Measurements from ENCODE around the gene IL17RB.

The IL17RB gene

DNA sequence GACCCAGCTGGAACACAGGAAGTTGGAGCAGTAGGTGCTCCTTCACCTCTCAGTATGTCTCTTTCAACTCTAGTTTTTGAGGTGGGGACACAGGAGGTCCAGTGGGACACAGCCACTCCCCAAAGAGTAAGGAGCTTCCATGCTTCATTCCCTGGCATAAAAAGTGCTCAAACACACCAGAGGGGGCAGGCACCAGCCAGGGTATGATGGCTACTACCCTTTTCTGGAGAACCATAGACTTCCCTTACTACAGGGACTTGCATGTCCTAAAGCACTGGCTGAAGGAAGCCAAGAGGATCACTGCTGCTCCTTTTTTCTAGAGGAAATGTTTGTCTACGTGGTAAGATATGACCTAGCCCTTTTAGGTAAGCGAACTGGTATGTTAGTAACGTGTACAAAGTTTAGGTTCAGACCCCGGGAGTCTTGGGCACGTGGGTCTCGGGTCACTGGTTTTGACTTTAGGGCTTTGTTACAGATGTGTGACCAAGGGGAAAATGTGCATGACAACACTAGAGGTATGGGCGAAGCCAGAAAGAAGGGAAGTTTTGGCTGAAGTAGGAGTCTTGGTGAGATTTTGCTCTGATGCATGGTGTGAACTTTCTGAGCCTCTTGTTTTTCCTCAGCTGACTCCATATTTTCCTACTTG, 11.9 kb downstream of the IL17RB start:
- DNase-seq, result no peak

GRCh38 chr3:53859178-53859577, 12.8 kb downstream of the IL17RB start:
- no peak for DNase-seq

- no peak for DNase-seq
Observed at GRCh38 chr3:53860196-53860595, 13.8 kb downstream of the IL17RB start.

- no peak for DNase-seq
Observed at GRCh38 chr3:53862241-53862640, 15.9 kb downstream of the IL17RB start.

DNA sequence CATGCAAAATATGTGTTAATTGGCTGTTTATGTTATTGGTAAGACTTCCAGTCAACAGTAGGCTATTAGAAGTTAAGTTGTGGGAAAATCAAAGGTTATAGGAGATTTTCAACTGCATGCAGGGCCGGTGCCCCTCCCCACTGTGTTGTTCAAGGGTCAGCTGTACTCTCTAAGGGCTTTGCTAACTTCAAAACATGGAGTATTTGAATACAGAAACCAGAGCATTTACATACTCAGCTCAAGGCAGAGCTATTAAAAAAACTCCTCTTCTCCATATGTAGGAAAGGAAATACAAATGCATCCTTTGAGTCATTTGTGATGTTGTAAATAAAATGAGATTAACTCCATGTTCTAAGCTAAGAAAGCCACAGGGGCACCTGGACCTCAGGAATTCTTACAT, 16.8 kb downstream of the IL17RB start:
- no peak for DNase-seq

GRCh38 chr3:53865732-53866499, 19.5 kb downstream of the IL17RB start:
- DNase-seq, result no peak

DNA sequence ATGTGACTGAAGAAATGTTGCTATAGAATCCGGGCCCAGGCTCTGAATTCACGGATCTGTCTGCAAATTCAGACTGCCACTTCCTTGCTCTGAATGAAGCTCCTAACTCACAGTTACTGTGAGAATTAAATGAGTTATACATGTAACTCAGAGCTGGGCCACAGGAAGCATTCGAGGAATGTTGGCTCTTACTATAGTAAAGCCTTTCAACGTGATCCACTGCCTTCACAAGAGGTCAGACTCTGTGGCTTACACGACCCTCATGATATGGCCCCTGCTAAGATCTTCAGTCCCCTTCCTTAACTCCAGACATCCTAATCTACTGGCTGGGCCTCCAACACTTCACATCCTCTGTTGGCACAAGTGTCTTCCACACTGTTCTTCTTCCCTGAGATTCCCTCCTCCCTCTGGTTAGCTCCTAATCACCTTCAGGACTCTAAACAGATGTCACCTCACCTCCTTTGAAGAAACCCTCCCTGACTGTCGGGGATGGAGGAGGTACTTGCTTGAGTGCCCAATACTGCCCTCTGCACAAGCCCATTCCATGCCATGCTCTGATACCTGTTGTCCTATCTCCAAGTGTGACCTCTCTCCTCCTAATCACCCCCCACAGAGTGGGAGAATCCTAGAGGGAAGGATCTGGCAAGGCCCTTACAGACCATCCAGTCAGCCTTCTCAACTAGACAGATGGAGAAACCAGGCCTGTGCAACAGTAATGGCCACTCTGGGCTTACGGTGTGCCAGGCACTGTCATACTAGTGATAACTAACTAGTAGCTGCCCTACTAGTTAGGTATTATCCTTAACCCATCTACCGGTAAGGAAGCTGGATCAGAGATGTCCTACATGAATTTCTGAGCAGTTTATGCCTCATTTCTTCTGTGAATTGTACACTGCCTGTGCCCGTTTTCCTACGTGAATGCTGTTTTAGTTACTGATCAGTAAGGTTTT, 34.3 kb downstream of the IL17RB start:
- DNase-seq, result no peak

DNA sequence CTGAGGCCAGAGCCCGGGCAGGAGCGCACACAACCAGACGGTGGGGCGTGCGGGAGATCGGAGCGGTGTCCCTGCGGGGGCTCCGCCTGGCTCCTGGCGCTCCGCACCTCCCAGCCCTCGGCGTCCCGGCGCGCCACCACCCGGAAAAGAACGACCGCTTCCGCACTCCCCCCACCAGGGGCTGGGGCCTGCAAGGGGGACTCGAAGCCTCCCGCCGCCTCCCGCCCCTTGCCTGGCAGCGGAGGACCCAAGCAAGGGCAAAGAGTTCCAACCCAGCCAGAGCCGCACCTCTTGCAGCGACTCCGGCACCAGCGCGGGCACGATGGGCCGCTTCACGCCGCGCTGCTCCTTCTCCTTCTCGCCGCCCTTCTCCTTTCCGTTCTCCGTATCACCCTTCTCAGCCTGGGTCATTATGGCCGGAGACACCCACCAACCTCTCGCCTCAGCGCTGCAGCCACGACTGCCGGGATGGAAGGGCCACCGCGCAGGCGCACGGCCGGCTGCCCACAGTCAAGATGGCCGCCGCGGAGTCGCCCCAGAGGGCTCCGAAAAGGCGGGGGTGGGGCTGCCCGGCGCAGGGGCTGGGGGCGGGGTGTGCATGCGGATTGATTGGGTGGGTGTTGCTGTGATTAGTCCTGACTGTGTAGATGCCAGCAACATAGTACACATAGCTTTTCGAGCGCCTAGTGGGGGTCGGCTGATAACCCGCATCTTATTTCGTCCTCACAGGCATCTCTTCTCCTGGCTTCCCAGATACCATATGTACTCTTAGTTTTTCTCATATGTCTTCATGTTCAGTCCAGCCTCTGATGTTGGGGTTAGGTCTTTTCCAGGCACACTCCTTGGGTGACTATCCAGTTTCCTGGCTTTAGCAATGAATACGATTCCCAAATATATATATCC, 35.6 kb downstream of the IL17RB start, which contains the start of gene ACTR8:
TSS of gene ACTR8 (minus strand) at position 462 of the 903 bp plus-strand sequence. CDS start at position 411, 51 bp downstream.
- DNase-seq, result peak; percentile 43 to 91 (median 82)

GRCh38 chr3:53883008-53883407, 36.6 kb downstream of the IL17RB start:
- DNase-seq, result no peak

DNA sequence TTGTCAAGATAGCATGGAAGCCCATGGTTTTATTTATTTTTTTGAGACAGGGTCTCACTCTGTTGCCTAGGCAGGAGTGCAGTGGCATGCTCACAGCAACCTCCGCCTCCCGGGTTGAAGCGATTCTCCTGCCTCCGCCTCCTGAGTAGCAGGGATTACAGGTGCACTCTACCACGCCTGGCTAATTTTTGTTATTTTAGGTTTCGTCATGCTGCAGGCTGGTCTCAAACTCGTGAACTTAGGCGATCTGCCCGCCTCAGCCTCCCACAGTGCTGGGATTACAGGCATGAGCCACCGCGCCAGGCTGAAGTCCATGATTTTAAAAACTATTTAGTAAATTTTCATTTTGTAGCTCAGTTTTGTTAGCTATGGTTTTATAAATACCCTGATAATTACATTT, 38.3 kb downstream of the IL17RB start:
- DNase-seq, result no peak

GRCh38 chr3:53885239-53885638, 38.9 kb downstream of the IL17RB start:
- peak in 16 of 56 donors; percentile 1 to 52 (median 10) for DNase-seq

- no peak for DNase-seq
Observed at GRCh38 chr3:53887446-53887845, 41.1 kb downstream of the IL17RB start.

GRCh38 chr3:53888232-53888631, 41.9 kb downstream of the IL17RB start:
- DNase-seq, result no peak

- DNase-seq, result peak in 12 of 56 donors; percentile 4 to 52 (median 28)
Observed at GRCh38 chr3:53890726-53891475, 44.5 kb downstream of the IL17RB start.

GRCh38 chr3:53891497-53892285, 45.3 kb downstream of the IL17RB start, which contains the start of gene SELENOK:
SELENOK (minus strand) TSS chr3:53891859.
- peak; percentile 87 to 100 (median 98) for DNase-seq

DNA sequence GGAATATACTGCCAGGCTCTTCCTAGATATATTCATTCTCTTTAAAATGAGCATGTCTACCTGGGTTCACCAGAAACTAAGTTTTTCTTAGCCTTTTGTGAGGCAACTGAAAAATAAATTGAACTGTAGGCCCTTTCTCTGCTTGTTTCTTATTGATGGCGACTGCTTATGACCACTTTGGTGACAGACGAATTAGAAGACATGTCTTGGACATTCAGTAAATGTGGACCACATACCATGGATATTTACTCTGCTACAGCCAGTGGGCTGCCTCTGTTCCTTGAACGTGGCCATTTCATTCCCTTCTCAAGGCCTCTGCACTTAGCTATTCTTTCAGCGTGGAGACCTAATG, 45.9 kb downstream of the IL17RB start:
- DNase-seq, result peak in 1 of 56 donors; percentile 13

DNA sequence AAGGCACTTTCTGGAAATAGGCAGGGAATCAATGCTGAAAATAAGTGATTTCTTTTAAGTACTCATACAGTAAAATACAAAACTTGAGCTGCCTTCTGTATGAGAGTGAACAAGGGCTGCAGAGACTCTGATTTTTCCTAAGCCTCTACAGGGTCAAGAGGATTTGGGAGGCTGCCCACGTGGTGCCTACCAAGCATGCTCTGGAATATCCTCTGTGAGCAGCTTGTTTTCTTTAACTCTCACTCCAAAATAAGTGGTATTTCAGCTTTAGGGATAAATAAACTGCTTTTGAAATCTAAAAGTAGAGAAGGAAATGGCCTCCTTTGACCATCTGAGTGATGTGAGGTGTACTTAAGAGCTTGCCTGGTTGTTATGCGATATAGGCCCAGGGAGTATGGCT, 53.4 kb downstream of the IL17RB start:
- DNase-seq, result no peak

DNA sequence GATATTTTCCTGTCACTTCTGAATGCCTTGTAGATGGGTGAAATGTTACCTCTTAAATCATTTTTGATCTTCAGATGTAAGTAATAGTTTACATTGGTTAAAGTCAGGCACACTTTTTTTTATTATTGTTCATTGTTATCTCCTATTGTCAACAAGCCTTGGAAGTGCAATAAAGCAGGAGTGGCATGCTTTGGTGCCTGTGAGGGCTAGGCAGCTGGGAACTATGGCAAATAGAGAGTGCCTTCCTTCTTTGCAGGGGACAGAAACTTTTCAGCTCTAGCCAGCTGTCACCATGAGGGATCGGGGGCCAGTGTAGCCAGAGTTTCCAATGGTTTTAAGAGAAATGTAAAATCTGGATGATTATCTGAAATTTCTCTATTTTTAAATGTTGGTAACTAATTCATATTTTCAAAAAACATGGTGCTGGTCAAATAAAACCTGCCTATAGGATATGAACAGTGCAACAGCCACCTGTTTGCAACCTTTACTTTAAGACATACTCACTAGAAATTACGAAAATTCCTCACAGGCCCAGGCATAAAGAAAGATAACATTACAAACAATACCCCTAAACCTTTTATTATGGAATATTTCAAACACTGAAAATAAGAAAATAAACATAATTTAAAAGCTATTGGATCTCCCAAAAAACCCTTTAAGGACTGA, 54.4 kb downstream of the IL17RB start:
- DNase-seq, result no peak

Data from nucleus accumbens (tissue), 56 donors.